ENCODE data around the gene DGUOK.

Gene DGUOK

GRCh38 chr2:73927344-73927743 is 664 bp downstream of the DGUOK start:
- no peak overlapping the region for H4K5ac ChIP-seq (ENCODE audit: low read length)
- DNase-seq, result no peak
- peaks cover 21% of the 10 kb centered on the region for H3K79me1 ChIP-seq (ENCODE audit: low read length)
- no peak overlapping the region for H2AK5ac ChIP-seq (ENCODE audit: low read length)
- H3K23ac ChIP-seq (ENCODE audit: low read length), result no peak overlapping the region
- WGBS (ENCODE audit: extremely low coverage, insufficient coverage, low lambda C conversion rate), result no CpG with 5 or more reads among the region's 6 CpGs
- peak overlapping the region; percentile 79 for H3K9ac ChIP-seq (ENCODE audit: low read length)
- no peak overlapping the region for H3K4ac ChIP-seq (ENCODE audit: low read depth, low read length)
- no peak overlapping the region for H3K18ac ChIP-seq (ENCODE audit: low read length)
- peak overlapping the region; percentile 64 for H3K4me3 ChIP-seq (ENCODE audit: low read length)
- H3K56ac ChIP-seq (ENCODE audit: low read length), result peak overlapping the region; percentile 89
- H3K27ac ChIP-seq (ENCODE audit: low read depth, low read length), result no peak overlapping the region
- H3K36me3 ChIP-seq (ENCODE audit: control insufficient read depth, insufficient read depth, low read length), result peaks cover 2% of the 10 kb centered on the region
- H2BK5ac ChIP-seq (ENCODE audit: low read length), result no peak overlapping the region
- no peaks in the 10 kb centered on the region for H3K4me1 ChIP-seq (ENCODE audit: control insufficient read depth, low read depth, low read length)
- H3K27me3 ChIP-seq (ENCODE audit: insufficient read depth, low read length, poor library complexity), result no peaks in the 10 kb centered on the region
- H4K8ac ChIP-seq (ENCODE audit: low read depth, low read length), result no peak overlapping the region
- H3K4me2 ChIP-seq (ENCODE audit: low read length), result peak overlapping the region; percentile 1
- H3K79me2 ChIP-seq (ENCODE audit: control insufficient read depth, insufficient read depth, low read length), result peaks cover 43% of the 10 kb centered on the region
- H2BK15ac ChIP-seq (replicated peaks; ENCODE audit: low read depth), result no peak overlapping the region
- no peak overlapping the region for H2BK120ac ChIP-seq (ENCODE audit: low read depth, low read length)

- no CpG with 5 or more reads among the region's 2 CpGs for WGBS (ENCODE audit: extremely low coverage, insufficient coverage, low lambda C conversion rate)
These were observed 2.3 kb downstream of the DGUOK start for GRCh38 chr2:73928963-73929347.

DNA sequence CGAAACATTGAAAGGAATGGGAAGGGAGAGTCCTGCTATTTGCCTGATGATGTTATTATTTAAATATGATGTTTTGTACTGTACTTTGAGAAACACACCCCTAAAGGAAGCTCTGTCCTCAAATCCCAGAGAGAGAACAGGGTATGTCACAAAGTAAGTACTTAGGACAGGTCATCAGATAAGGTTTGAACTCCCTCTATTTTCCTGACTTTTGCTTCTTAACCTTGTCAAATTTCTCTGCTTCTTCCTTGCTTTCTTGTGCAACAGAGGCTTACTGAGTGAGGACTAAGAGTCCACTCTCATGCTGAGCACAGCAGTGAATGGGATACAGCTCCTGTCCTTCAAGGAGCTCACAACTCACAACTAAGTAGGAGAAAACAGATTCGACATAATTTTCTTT is 3.7 kb downstream of the DGUOK start:
- H2BK5ac ChIP-seq (ENCODE audit: low read length), result no peak overlapping the region
- no peak overlapping the region for H2AK5ac ChIP-seq (ENCODE audit: low read length)
- no peak overlapping the region for H3K4me2 ChIP-seq (ENCODE audit: low read length)
- peaks cover 24% of the 10 kb centered on the region for H3K79me1 ChIP-seq (ENCODE audit: low read length)
- no peak overlapping the region for H3K23ac ChIP-seq (ENCODE audit: low read length)
- H3K4ac ChIP-seq (ENCODE audit: low read depth, low read length), result no peak overlapping the region
- H3K18ac ChIP-seq (ENCODE audit: low read length), result no peak overlapping the region
- no peak overlapping the region for H3K9ac ChIP-seq (ENCODE audit: low read length)
- no peak overlapping the region for H3K56ac ChIP-seq (ENCODE audit: low read length)
- H4K5ac ChIP-seq (ENCODE audit: low read length), result no peak overlapping the region
- peaks cover 2% of the 10 kb centered on the region for H3K36me3 ChIP-seq (ENCODE audit: control insufficient read depth, insufficient read depth, low read length)
- no peaks in the 10 kb centered on the region for H3K4me1 ChIP-seq (ENCODE audit: control insufficient read depth, low read depth, low read length)
- no peaks in the 10 kb centered on the region for H3K27me3 ChIP-seq (ENCODE audit: insufficient read depth, low read length, poor library complexity)
- H2BK15ac ChIP-seq (replicated peaks; ENCODE audit: low read depth), result no peak overlapping the region
- no peak for DNase-seq
- H2BK120ac ChIP-seq (ENCODE audit: low read depth, low read length), result no peak overlapping the region
- peaks cover 52% of the 10 kb centered on the region for H3K79me2 ChIP-seq (ENCODE audit: control insufficient read depth, insufficient read depth, low read length)
- H3K27ac ChIP-seq (ENCODE audit: low read depth, low read length), result no peak overlapping the region
- no peak overlapping the region for H3K4me3 ChIP-seq (ENCODE audit: low read length)
- WGBS (ENCODE audit: extremely low coverage, insufficient coverage, low lambda C conversion rate), result no CpG with 5 or more reads among the region's 2 CpGs
- H4K8ac ChIP-seq (ENCODE audit: low read depth, low read length), result no peak overlapping the region

More at GRCh38 chr2:73928963-73929347, 2.3 kb downstream of the DGUOK start:
- H4K8ac ChIP-seq (ENCODE audit: low read depth, low read length), result no peak overlapping the region
- no peak overlapping the region for H3K56ac ChIP-seq (ENCODE audit: low read length)
- no peak overlapping the region for H2AK5ac ChIP-seq (ENCODE audit: low read length)
- no peak overlapping the region for H4K5ac ChIP-seq (ENCODE audit: low read length)
- H3K4me3 ChIP-seq (ENCODE audit: low read length), result no peak overlapping the region
- H3K79me1 ChIP-seq (ENCODE audit: low read length), result peaks cover 23% of the 10 kb centered on the region
- peaks cover 2% of the 10 kb centered on the region for H3K36me3 ChIP-seq (ENCODE audit: control insufficient read depth, insufficient read depth, low read length)
- no peak for DNase-seq
- H2BK15ac ChIP-seq (replicated peaks; ENCODE audit: low read depth), result no peak overlapping the region
- H2BK5ac ChIP-seq (ENCODE audit: low read length), result no peak overlapping the region
- H3K4me1 ChIP-seq (ENCODE audit: control insufficient read depth, low read depth, low read length), result no peaks in the 10 kb centered on the region
- no peak overlapping the region for H3K4ac ChIP-seq (ENCODE audit: low read depth, low read length)
- H3K27me3 ChIP-seq (ENCODE audit: insufficient read depth, low read length, poor library complexity), result no peaks in the 10 kb centered on the region
- no peak overlapping the region for H3K23ac ChIP-seq (ENCODE audit: low read length)
- no peak overlapping the region for H3K9ac ChIP-seq (ENCODE audit: low read length)
- no peak overlapping the region for H3K27ac ChIP-seq (ENCODE audit: low read depth, low read length)
- peaks cover 47% of the 10 kb centered on the region for H3K79me2 ChIP-seq (ENCODE audit: control insufficient read depth, insufficient read depth, low read length)
- no peak overlapping the region for H3K18ac ChIP-seq (ENCODE audit: low read length)
- no peak overlapping the region for H3K4me2 ChIP-seq (ENCODE audit: low read length)
- H2BK120ac ChIP-seq (ENCODE audit: low read depth, low read length), result no peak overlapping the region

DNA sequence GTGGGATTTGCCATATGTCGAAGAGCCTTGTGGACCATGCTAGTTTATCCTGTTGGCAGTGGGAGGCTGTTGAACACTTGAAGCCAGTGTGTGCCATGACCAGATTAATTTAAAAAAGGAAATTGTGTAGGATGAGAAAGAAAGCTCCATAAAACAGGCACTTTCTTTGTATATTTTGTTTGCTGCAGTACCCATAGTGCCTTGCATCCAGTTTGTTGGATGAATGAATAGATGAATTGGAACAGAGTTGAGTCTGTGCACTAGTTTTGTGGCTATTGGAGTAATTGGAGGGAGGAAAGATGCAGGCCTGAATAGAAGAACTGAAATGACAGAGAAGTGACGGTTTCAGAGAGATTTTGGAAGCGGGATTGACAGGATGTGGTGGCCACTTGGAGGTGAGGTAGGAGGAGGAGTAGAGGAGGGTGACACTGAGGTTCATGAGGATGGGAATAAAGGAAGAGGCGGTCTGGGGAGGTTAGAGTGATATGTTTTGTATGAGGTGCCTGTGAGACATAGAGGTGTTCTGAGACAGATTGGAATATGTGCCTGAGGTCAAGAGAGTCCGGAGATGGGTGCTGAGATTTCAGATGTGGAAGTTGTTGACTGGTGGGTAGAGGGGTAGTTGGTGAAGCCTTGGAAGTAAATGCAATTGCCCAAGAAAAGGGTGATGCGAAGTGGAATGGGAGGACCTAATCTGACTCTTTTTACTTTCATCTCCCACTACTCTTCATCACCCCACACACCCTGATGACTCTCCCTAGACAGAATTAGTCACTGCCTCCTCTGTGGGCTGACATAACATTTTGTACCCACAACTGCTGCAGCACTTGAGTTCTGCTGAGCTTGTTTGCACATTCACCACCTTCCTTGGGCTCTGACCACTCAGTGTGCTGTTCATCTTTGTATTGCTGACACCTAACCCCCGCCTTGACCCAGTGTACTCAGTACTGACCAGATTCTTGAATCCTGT is 5.1 kb downstream of the DGUOK start:
- H3K23ac ChIP-seq (ENCODE audit: low read length), result no peak overlapping the region
- no peak overlapping the region for H2BK5ac ChIP-seq (ENCODE audit: low read length)
- no peak overlapping the region for H3K27ac ChIP-seq (ENCODE audit: low read depth, low read length)
- no peak overlapping the region for H4K5ac ChIP-seq (ENCODE audit: low read length)
- no peak overlapping the region for H3K9ac ChIP-seq (ENCODE audit: low read length)
- no peak overlapping the region for H4K8ac ChIP-seq (ENCODE audit: low read depth, low read length)
- H3K18ac ChIP-seq (ENCODE audit: low read length), result no peak overlapping the region
- peaks cover 31% of the 10 kb centered on the region for H3K79me1 ChIP-seq (ENCODE audit: low read length)
- no CpG with 5 or more reads among the region's 7 CpGs for WGBS (ENCODE audit: extremely low coverage, insufficient coverage, low lambda C conversion rate)
- H3K79me2 ChIP-seq (ENCODE audit: control insufficient read depth, insufficient read depth, low read length), result peaks cover 60% of the 10 kb centered on the region
- no peak overlapping the region for H3K4ac ChIP-seq (ENCODE audit: low read depth, low read length)
- no peak overlapping the region for H2BK120ac ChIP-seq (ENCODE audit: low read depth, low read length)
- no peak overlapping the region for H3K56ac ChIP-seq (ENCODE audit: low read length)
- H2BK15ac ChIP-seq (replicated peaks; ENCODE audit: low read depth), result no peak overlapping the region
- H3K27me3 ChIP-seq (ENCODE audit: insufficient read depth, low read length, poor library complexity), result no peaks in the 10 kb centered on the region
- no peak for DNase-seq
- H3K4me1 ChIP-seq (ENCODE audit: control insufficient read depth, low read depth, low read length), result no peaks in the 10 kb centered on the region
- peaks cover 4% of the 10 kb centered on the region for H3K36me3 ChIP-seq (ENCODE audit: control insufficient read depth, insufficient read depth, low read length)
- H3K4me3 ChIP-seq (ENCODE audit: low read length), result no peak overlapping the region
- H2AK5ac ChIP-seq (ENCODE audit: low read length), result no peak overlapping the region
- no peak overlapping the region for H3K4me2 ChIP-seq (ENCODE audit: low read length)

GRCh38 chr2:73933194-73933593 is 6.5 kb downstream of the DGUOK start:
- Histone ChIP-seq H3K36me3 (ENCODE audit: control insufficient read depth, insufficient read depth, low read length) (peaks cover 4% of the 10 kb centered on the region), H3K4me3 (ENCODE audit: low read length) (no peak overlapping the region)

More at GRCh38 chr2:73933194-73933593, 6.5 kb downstream of the DGUOK start:
- Histone ChIP-seq H4K8ac (ENCODE audit: low read depth, low read length) (no peak overlapping the region), H3K4me1 (ENCODE audit: control insufficient read depth, low read depth, low read length) (no peaks in the 10 kb centered on the region), H2AK5ac (ENCODE audit: low read length) (no peak overlapping the region), H3K27me3 (ENCODE audit: insufficient read depth, low read length, poor library complexity) (no peaks in the 10 kb centered on the region), H3K56ac (ENCODE audit: low read length) (no peak overlapping the region), H3K23ac (ENCODE audit: low read length) (no peak overlapping the region), H3K27ac (ENCODE audit: low read depth, low read length) (no peak overlapping the region), H3K18ac (ENCODE audit: low read length) (no peak overlapping the region), H3K9ac (ENCODE audit: low read length) (no peak overlapping the region), H4K5ac (ENCODE audit: low read length) (no peak overlapping the region), H2BK120ac (ENCODE audit: low read depth, low read length) (no peak overlapping the region), H3K79me2 (ENCODE audit: control insufficient read depth, insufficient read depth, low read length) (peaks cover 61% of the 10 kb centered on the region), H2BK5ac (ENCODE audit: low read length) (no peak overlapping the region), H3K4me2 (ENCODE audit: low read length) (no peak overlapping the region), H2BK15ac (replicated peaks; ENCODE audit: low read depth) (no peak overlapping the region), H3K4ac (ENCODE audit: low read depth, low read length) (no peak overlapping the region), H3K79me1 (ENCODE audit: low read length) (peaks cover 38% of the 10 kb centered on the region)
- DNase-seq, result no peak
- no CpG with 5 or more reads among the region's 3 CpGs for WGBS (ENCODE audit: extremely low coverage, insufficient coverage, low lambda C conversion rate)
